GM10266 (cell line): ENCODE results near the gene GTF2IRD1.
"Not testable (repeated sequence)": the region's sequence is repeated elsewhere in the genome, so short reads cannot be mapped to it uniquely, and the experiment has no call there.

Experiments used
- DNase-seq: peaks from one replicate; pipeline ENCODE4 v3.0.0; 2012; ENCODE audit errors: extremely low spot score
- TF ChIP-seq, protein P1 (sequence below): IDR thresholded peaks from 2 replicates; pipeline ENCODE4 v1.5.1; 2012; ENCODE audit warnings: mild to moderate bottlenecking, low read depth; ENCODE audit not compliant: control insufficient read depth, insufficient read depth; ENCODE audit errors: missing control alignments

Gene GTF2IRD1

DNA sequence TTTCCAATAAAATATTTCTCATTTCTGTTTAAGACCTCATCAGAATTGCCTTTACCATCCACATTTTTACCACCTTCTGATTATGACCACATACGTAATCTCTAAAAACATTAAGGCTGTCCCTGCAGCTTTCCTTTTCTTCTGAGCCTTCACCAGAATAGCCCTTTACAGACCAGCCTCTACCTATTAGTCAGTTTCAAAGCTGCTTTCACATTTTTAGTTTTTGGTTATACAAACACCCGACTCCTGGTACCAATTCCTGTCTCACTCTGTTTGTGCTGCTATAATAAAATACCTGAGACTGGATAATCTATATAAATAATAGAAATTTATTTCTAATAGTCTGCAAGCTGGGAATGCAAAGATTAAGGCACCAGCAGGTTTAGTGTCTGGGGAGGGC lies 15.4 kb upstream of the GTF2IRD1 start:
- DNase-seq: no peak
- TF ChIP-seq, protein P1, sequence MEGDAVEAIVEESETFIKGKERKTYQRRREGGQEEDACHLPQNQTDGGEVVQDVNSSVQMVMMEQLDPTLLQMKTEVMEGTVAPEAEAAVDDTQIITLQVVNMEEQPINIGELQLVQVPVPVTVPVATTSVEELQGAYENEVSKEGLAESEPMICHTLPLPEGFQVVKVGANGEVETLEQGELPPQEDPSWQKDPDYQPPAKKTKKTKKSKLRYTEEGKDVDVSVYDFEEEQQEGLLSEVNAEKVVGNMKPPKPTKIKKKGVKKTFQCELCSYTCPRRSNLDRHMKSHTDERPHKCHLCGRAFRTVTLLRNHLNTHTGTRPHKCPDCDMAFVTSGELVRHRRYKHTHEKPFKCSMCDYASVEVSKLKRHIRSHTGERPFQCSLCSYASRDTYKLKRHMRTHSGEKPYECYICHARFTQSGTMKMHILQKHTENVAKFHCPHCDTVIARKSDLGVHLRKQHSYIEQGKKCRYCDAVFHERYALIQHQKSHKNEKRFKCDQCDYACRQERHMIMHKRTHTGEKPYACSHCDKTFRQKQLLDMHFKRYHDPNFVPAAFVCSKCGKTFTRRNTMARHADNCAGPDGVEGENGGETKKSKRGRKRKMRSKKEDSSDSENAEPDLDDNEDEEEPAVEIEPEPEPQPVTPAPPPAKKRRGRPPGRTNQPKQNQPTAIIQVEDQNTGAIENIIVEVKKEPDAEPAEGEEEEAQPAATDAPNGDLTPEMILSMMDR: no peak

DNA sequence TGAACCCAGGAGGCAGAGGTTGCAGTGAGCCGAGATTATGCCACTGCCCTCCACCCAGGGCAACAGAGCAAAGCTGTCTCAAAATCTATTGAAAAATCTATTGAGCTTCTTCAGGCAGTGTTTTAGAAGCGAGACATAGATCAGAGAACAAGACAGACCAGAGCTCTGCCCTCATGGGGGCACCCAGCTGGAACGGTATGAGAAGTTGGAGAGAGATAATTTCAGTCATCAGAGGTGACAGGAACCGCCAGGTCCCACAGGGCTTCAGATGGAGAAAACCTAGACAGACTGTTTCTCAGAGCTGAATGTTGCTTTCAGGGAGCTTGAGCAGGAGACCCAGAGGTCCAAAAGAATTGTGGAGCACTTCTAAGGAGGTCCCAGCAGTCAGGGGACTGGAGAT lies 14.2 kb upstream of the GTF2IRD1 start:
- no peak for DNase-seq

DNA sequence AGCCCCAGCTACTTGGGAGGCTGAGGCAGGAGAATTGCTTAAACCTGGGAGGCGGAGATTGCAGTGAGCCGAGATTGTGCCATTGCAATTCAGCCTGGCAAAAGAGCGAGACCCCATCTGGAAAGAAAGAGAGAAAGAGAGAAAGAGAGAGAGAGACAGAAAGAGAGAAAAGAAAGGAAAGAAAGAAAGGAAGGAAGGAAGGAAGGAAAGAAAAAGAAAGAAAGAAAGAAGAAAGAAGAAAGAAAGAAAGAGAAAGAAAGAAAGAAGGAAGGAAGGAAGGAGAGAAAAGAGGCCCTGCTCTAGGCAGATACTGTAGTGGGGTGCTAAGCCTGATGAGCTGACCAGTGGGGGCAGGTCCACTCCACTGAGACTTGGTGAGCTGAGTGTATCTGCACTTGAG lies 13.6 kb upstream of the GTF2IRD1 start:
- DNase-seq: not testable (repeated sequence)

More for the DNA sequence above, 14.2 kb upstream of the GTF2IRD1 start:
- TF ChIP-seq, protein P1: no peak

DNA sequence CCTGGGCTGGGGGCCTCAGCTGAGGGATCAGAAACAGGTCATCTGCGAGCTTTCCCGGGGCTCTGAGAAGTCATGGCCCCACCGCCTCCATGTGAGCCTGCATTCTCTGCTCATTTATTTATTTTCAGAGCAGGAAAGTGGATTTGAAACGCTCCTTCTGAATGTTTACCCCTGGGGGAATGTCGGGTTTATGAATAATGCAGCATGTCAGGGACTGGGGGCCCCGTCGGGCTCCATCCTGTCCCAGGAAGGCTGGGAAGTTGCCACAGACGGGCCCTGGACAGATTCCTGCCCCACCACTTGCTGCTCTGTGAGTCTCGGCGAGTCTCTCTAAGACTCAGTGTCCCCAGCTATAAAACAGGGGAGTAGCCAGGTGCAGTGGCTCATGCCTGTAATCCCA lies 11.9 kb upstream of the GTF2IRD1 start:
- TF ChIP-seq, protein P1: no peak
- no peak for DNase-seq

DNA sequence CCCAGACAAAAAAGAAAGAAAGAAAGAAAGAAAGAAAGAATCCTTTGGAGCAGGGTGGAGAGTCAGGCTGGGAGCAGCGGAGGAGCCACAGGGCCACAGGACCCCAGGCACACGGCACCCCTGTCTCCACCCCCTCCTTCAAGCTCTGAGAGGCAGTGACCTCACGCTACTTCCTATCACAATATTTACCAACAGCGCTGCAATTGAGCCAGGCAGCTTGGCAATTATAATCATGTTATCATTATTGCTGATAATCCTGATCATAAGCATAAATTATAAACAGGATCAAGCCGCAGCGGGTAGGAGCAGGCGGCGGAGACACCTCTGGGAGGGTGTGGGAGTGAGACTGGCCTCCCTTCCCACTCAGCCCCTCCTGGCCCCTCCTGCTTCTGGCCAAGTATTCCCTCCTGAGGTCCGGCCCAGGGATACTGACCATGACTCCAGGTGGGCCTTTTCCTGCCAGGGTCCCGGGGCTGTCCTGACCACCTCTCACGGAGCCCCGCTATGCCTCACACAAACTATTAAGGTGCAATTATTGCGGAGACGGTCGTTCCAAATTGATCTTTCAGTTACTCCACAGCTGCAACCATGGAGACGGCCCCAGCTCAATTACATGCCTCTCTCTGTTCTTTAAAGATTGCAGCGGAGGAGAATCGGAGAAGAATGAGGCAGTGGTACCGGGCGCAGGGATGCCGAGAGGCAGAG lies 10.0 kb upstream of the GTF2IRD1 start:
- TF ChIP-seq, protein P1: no peak
- no peak for DNase-seq

DNA sequence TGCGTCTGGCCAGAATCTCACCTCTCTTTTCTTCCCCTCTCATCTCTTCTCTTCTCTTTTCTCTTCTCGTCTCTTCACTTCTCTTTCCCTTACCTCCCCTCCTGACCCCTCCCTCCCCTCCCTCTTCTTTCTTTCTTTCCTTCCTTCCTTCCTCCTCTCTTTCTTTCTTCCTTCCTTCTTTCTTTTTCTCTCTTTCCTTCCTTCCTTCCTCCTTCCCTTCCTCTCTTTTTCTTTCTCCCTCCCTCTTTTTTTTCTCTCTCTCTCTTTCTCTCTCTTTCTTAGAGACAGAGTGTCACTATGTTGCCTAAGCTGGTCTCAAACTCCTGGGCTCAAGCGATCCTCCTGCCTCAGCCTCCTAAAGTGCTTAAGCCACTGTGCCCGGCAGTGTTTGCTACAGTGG lies 4.6 kb upstream of the GTF2IRD1 start:
- TF ChIP-seq, protein P1: no peak
- DNase-seq: no peak

DNA sequence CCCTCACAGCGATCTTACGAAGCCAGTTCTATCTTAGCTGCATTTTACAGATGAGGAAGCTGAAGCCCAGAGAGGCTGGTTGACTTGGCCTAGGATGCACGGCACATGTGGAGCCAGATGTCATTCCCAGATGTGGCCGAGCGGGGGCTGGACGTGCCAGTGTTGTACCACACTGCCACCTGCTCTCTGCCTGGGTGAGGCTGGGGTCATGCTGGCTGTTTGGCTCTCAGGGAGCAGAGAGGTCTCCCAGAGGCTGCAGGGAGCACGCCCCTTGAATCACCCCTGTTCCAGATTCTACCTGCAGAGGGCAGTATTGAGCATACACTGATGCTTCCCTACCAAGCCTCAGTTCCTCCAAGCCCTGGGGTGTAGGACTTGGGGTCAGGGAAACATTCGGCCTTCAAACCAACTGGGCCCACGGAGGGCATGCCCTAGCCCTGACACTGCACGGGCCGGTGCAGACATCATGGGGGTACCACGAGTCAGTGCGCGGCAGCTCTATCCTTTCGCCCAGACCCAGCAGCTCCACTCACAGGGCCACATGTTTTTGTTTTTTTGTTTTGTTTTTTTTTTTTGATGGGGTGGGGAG lies 3.8 kb upstream of the GTF2IRD1 start:
- TF ChIP-seq, protein P1: peak; percentile 77
- peak; percentile 86 for DNase-seq

DNA sequence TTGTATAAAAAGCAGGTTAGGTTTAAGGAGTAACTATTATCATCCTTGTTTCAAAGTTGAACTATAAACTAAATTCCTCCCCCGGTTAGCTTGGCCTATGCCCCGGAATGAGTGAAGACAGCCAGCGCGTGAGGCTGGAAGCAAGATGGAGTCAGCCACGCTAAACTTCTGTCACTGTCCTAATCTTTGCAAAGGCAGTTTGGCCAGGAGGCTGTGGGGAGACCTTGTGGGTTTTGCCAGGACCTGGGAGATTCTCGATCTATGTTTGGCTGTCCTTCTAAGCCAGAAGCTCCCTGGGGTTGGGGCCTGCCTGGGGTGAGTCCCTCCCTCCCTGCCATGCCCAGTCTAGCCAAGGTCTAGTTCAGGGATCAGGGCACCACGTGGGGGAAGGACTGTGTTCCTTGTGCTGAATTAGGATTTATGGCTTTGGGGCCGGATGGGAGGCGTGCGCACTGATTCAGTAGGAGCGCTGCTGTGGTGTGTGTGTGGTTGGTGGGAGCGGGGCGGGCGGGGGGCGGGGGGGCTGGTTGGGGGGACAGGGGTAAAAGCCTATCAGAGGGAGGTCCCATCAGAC lies 871 bp upstream of the GTF2IRD1 start:
- DNase-seq: no peak
- TF ChIP-seq, protein P1: no peak
